Keratinocyte (primary cell): Measurements from ENCODE around the gene NUDT14. TPM values are rescaled to one million over a fixed set of nuclear protein-coding genes. Genes with fewer than 3 reads are reported as not detected.

Experiments used
- DNase-seq: peaks from one replicate; pipeline ENCODE4 v3.0.0-alpha.2; 2011; ENCODE audit warnings: low read depth, missing footprints, low spot score
- FAIRE-seq: peaks from 2 replicates; lab custom pipeline; 2011; peaks lifted over from hg19 to GRCh38; lab: Jason Lieb, UNC
- H2AFZ ChIP-seq: 2 replicates; pipeline ENCODE4 v1.6.0; 2012; ENCODE audit warnings: low read length, control low read depth, inconsistent platforms; ENCODE audit not compliant: control insufficient read depth
- H3K27ac ChIP-seq: 2 replicates; pipeline ENCODE4 v1.5.1; 2011; ENCODE audit warnings: low read length; ENCODE audit not compliant: control insufficient read depth, insufficient read depth
- H3K27me3 ChIP-seq: 3 replicates; pipeline ENCODE4 v1.6.0; 2011; ENCODE audit warnings: low read length; ENCODE audit not compliant: control insufficient read depth, insufficient read depth; ENCODE audit errors: extremely low read depth
- H3K36me3 ChIP-seq, 2 experiments: 2 replicates in 1 of 2; 3 replicates in 1 of 2; pipeline ENCODE4 v1.5.1; 2011; ENCODE audit warnings: low read length in 2 of 2, mild to moderate bottlenecking in 1 of 2; ENCODE audit not compliant: control insufficient read depth in 2 of 2, insufficient read depth in 2 of 2; ENCODE audit errors: extremely low read depth in 1 of 2
- H3K4me1 ChIP-seq: 3 replicates; pipeline ENCODE4 v1.5.1; 2011; ENCODE audit warnings: low read length; ENCODE audit not compliant: control insufficient read depth, insufficient read depth; ENCODE audit errors: extremely low read depth
- H3K4me2 ChIP-seq: 3 replicates; pipeline ENCODE4 v1.6.0; 2011; ENCODE audit warnings: low read depth, low read length; ENCODE audit not compliant: control insufficient read depth, insufficient read depth; ENCODE audit errors: extremely low read depth
- H3K4me3 ChIP-seq, 3 experiments: fragments of 200-600 bp in 1 of 3; sonication (generic) in 1 of 3; 2 replicates in 2 of 3; 3 replicates in 1 of 3; pipeline ENCODE4 v1.5.1; 2011 to 2016; ENCODE audit warnings: low read length in 3 of 3, mild to moderate bottlenecking in 3 of 3, control low read depth in 2 of 3, inconsistent platforms in 1 of 3, low read depth in 1 of 3, mixed read lengths in 1 of 3, mixed run types in 1 of 3, moderate library complexity in 1 of 3; ENCODE audit not compliant: control insufficient read depth in 2 of 3, insufficient read depth in 2 of 3; ENCODE audit errors: extremely low read depth in 1 of 3
- H3K79me2 ChIP-seq: 2 replicates; pipeline ENCODE4 v1.6.0; 2012; ENCODE audit warnings: low read length; ENCODE audit not compliant: control insufficient read depth, insufficient read depth
- H3K9ac ChIP-seq: 3 replicates; pipeline ENCODE4 v1.6.0; 2011; ENCODE audit warnings: low read length; ENCODE audit not compliant: control insufficient read depth, insufficient read depth; ENCODE audit errors: extremely low read depth
- H3K9me1 ChIP-seq: 3 replicates; pipeline ENCODE4 v1.6.0; 2011; ENCODE audit warnings: low read length; ENCODE audit not compliant: control insufficient read depth, insufficient read depth; ENCODE audit errors: extremely low read depth
- H3K9me3 ChIP-seq: 2 replicates; pipeline ENCODE4 v1.5.1; 2012; ENCODE audit warnings: low read depth, low read length; ENCODE audit not compliant: control insufficient read depth
- H4K20me1 ChIP-seq: 3 replicates; pipeline ENCODE4 v1.6.0; 2011; ENCODE audit warnings: low read length; ENCODE audit not compliant: control insufficient read depth, insufficient read depth; ENCODE audit errors: extremely low read depth
- CTCF ChIP-seq, 3 experiments: IDR thresholded peaks in 1 of 3; conservative IDR thresholded peaks in 1 of 3; optimal IDR thresholded peaks in 1 of 3; 2 replicates in 2 of 3; 3 replicates in 1 of 3; pipeline versions ENCODE3 to v1.5.1; 2011; ENCODE audit warnings: low read length in 3 of 3, mild to moderate bottlenecking in 3 of 3, moderate library complexity in 2 of 3, control low read depth in 1 of 3, inconsistent platforms in 1 of 3; ENCODE audit not compliant: insufficient read depth in 2 of 3; ENCODE audit errors: extremely low read depth in 1 of 3
- EZH2 ChIP-seq: IDR thresholded peaks from one replicate; pipeline ENCODE4 v1.6.1; 2012; ENCODE audit warnings: inconsistent platforms, mild to moderate bottlenecking, low read length, moderate library complexity
- dilution Hi-C: fragments of 300-500 bp; cut with MboI; formaldehyde crosslinking; loops from one replicate; pipeline ENCODE4 v1.7.0; 2020; ENCODE audit warnings: low sequenced_read_pairs; ENCODE audit not compliant: extremely low pct_ligation_motif_present
- polyA plus RNA-seq, 5 experiments: library from polyadenylated mRNA; depleted of rRNA in 3 of 5; stranded (reverse) in 3 of 5; stranded (forward) in 1 of 5; unstranded in 1 of 5; fragments of >200 nt; gene quantifications; 1 replicate in 1 of 5; 2 replicates in 3 of 5; 3 replicates in 1 of 5; pipeline versions ENCODE4 v1.2.1 to v1.2.3, GENCODE V29; 2011 to 2012; ENCODE audit warnings: missing spikeins in 2 of 5, low read depth in 1 of 5, low replicate concordance in 1 of 5

Gene NUDT14
- polyA plus RNA-seq, 1 donor (not counting 4 experiments of a cell fraction or from before 2014, with no cell fraction given) = 15.6 TPM

- FAIRE-seq (no peak), DNase-seq (no peak)
- H3K4me1 ChIP-seq = peaks cover 32% of the 10 kb centered on the region
- peak overlapping the region; percentile 35 for H3K9ac ChIP-seq
- H3K4me2 ChIP-seq = peak overlapping the region; percentile 87
- H3K9me3 ChIP-seq = no peaks in the 10 kb centered on the region
- H4K20me1 ChIP-seq = peaks cover 27% of the 10 kb centered on the region
- no peak overlapping the region for H2AFZ ChIP-seq
- peaks cover 6% of the 10 kb centered on the region for H3K9me1 ChIP-seq
- peaks cover 52% of the 10 kb centered on the region for H3K79me2 ChIP-seq
- dilution Hi-C loops = no loop called here
- H3K4me3 ChIP-seq = peak overlapping the region; percentile 31 to 65 (median 58)
- TF ChIP-seq EZH2 (no peak), CTCF (optimal IDR thresholded peaks at IDR 0.05 in 1 of 3, IDR thresholded peaks at IDR 0.05 in 1 of 3, conservative IDR thresholded peaks at IDR 0.05 in 1 of 3; ENCODE audit: extremely low read depth in 1 of 3, insufficient read depth in 2 of 3, low read length in 3 of 3) (no peak)
- H3K36me3 ChIP-seq = peaks cover 2 to 3% of the 10 kb centered on the region in 2 experiments
- peak overlapping the region; percentile 44 for H3K27ac ChIP-seq
- H3K27me3 ChIP-seq = peaks cover 9% of the 10 kb centered on the region
Observed at GRCh38 chr14:105166571-105167302, 14.4 kb downstream of the NUDT14 start.

DNA sequence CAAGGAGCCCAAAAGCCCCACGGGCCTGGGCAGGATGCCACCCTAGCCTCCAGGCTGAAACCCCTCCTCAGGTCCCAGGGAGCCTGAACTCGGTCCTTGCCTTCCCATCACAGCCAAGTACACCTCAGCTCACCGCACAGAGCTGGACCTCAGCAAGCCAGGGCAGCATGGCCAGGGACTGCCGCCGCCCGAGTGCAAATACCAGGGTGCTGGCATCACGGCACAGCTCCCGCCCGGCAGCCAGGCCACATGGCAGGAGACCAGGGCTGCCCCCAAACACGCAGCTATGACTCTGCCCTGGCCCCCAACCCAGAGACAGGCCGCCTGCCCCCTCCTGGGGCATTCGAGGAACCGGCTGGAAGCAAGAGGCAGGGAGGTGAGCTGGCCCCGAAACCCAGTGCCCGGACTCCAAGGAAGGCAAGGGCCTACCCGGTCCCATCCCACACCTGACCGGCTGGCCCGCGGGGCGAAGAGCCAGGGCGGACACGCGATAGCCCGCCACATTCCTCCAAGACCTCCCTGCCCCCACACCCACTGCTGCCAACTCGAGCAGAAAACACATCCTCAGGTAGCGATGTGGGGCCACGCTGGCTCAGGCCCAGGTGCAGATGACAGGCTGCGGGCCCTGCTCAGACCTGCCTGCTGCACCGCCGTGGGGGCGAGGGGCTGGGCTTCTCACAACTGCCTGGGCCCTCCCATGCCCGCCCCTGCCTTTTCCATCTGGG lies 15.2 kb downstream of the NUDT14 start:
- H2AFZ ChIP-seq = no peak overlapping the region
- peaks cover 6% of the 10 kb centered on the region for H3K9me1 ChIP-seq
- no peaks in the 10 kb centered on the region for H3K9me3 ChIP-seq
- peak; percentile 61 for DNase-seq
- peaks cover 61% of the 10 kb centered on the region for H3K79me2 ChIP-seq
- H3K36me3 ChIP-seq = peaks cover 2 to 3% of the 10 kb centered on the region in 2 experiments
- H3K27me3 ChIP-seq = peaks cover 6% of the 10 kb centered on the region
- FAIRE-seq = peak; percentile 65
- peaks cover 39% of the 10 kb centered on the region for H3K4me1 ChIP-seq
- peak overlapping the region; percentile 87 for H3K4me2 ChIP-seq
- dilution Hi-C loops = no loop called here
- H3K9ac ChIP-seq = peak overlapping the region; percentile 35
- peaks cover 34% of the 10 kb centered on the region for H4K20me1 ChIP-seq
- peak overlapping the region; percentile 31 to 65 (median 58) for H3K4me3 ChIP-seq
- peak overlapping the region; percentile 44 for H3K27ac ChIP-seq
- TF ChIP-seq EZH2 (no peak), CTCF (optimal IDR thresholded peaks at IDR 0.05 in 1 of 3, IDR thresholded peaks at IDR 0.05 in 1 of 3, conservative IDR thresholded peaks at IDR 0.05 in 1 of 3; ENCODE audit: extremely low read depth in 1 of 3, insufficient read depth in 2 of 3, low read length in 3 of 3) (peak in 1 of 3 experiments; percentile 18)
